PFSK-1 (cell line): Measurements from ENCODE around the gene DNAH12.

Experiments
- FOXP2 ChIP-seq: optimal IDR thresholded peaks from 2 replicates; pipeline ENCODE3; 2011; ENCODE audit warnings: borderline replicate concordance, control low read depth, inconsistent platforms; ENCODE audit not compliant: insufficient read depth; ENCODE audit errors: extremely low read length, extremely low read depth
- POLR2AphosphoS5 ChIP-seq: IDR thresholded peaks from 2 replicates; pipeline ENCODE4 v1.6.1; 2012; ENCODE audit warnings: low read depth, mild to moderate bottlenecking, control low read depth, low read length, moderate library complexity
- REST ChIP-seq, 2 experiments: IDR thresholded peaks; 2 replicates each; pipeline versions ENCODE4 v1.6.1 to v1.8.0; 2011 to 2012; ENCODE audit warnings: low read depth in 2 of 2, low read length in 2 of 2, control low read depth in 1 of 2, inconsistent platforms in 1 of 2, mild to moderate bottlenecking in 1 of 2, moderate library complexity in 1 of 2; ENCODE audit not compliant: insufficient read depth in 1 of 2
- SIN3A ChIP-seq: IDR thresholded peaks from 2 replicates; pipeline ENCODE4 v1.6.1; 2012; ENCODE audit warnings: mild to moderate bottlenecking, low read length, moderate library complexity, borderline replicate concordance; ENCODE audit not compliant: insufficient read depth
- TAF1 ChIP-seq: IDR thresholded peaks from 2 replicates; pipeline ENCODE4 v1.6.1; 2012; ENCODE audit warnings: low read length, control low read depth, borderline replicate concordance; ENCODE audit not compliant: insufficient read depth

The DNAH12 gene

GRCh38 chr3:57370341-57370740 is 173.8 kb downstream of the DNAH12 start:
- no peak for TF ChIP-seq REST (IDR thresholded peaks at IDR 0.05; ENCODE audit: insufficient read depth in 1 of 2, low read depth in 2 of 2, low read length in 2 of 2)
- no peak for TF ChIP-seq TAF1
- TF ChIP-seq POLR2AphosphoS5, result no peak
- TF ChIP-seq FOXP2, result no peak
- no peak for TF ChIP-seq SIN3A

GRCh38 chr3:57354768-57355167 is 189.4 kb downstream of the DNAH12 start:
- no peak for TF ChIP-seq REST (IDR thresholded peaks at IDR 0.05; ENCODE audit: insufficient read depth in 1 of 2, low read depth in 2 of 2, low read length in 2 of 2)
- no peak for TF ChIP-seq POLR2AphosphoS5

GRCh38 chr3:57350271-57350670 is 193.9 kb downstream of the DNAH12 start:
- no peak for TF ChIP-seq TAF1
- no peak for TF ChIP-seq FOXP2
- TF ChIP-seq POLR2AphosphoS5, result no peak
- no peak for TF ChIP-seq REST (IDR thresholded peaks at IDR 0.05; ENCODE audit: insufficient read depth in 1 of 2, low read depth in 2 of 2, low read length in 2 of 2)
- TF ChIP-seq SIN3A, result no peak

GRCh38 chr3:57335283-57335938 is 208.7 kb downstream of the DNAH12 start:
- TF ChIP-seq SIN3A, result no peak
- no peak for TF ChIP-seq FOXP2
- no peak for TF ChIP-seq REST (IDR thresholded peaks at IDR 0.05; ENCODE audit: insufficient read depth in 1 of 2, low read depth in 2 of 2, low read length in 2 of 2)
- no peak for TF ChIP-seq TAF1
- TF ChIP-seq POLR2AphosphoS5, result no peak

GRCh38 chr3:57331078-57331610 is 213.0 kb downstream of the DNAH12 start:
- TF ChIP-seq TAF1, result no peak
